Left ventricle myocardium inferior (tissue), 1 donor: ENCODE data around the gene CXCL1. TPM values are rescaled to one million over a fixed set of nuclear protein-coding genes. Genes with fewer than 3 reads are reported as not detected.

Experiments used
- DNase-seq: peaks from one replicate; pipeline ENCODE4 v3.0.0-alpha.2; 2020
- H3K27ac ChIP-seq: fragments of 200-600 bp; replicated peaks from 2 replicates; pipeline ENCODE4 v1.8.0; 2021
- H3K27me3 ChIP-seq: fragments of 200-600 bp; 2 replicates; pipeline ENCODE4 v1.8.0; 2021; ENCODE audit warnings: low read depth
- H3K36me3 ChIP-seq: fragments of 200-600 bp; 2 replicates; pipeline ENCODE4 v1.8.0; 2021
- H3K4me1 ChIP-seq: fragments of 200-600 bp; 2 replicates; pipeline ENCODE4 v1.8.0; 2021
- H3K4me3 ChIP-seq: fragments of 200-600 bp; 2 replicates; pipeline ENCODE4 v1.8.0; 2021; ENCODE audit warnings: mild to moderate bottlenecking, moderate library complexity
- H3K9me3 ChIP-seq: fragments of 200-600 bp; replicated peaks from 2 replicates; pipeline ENCODE4 v1.8.0; 2021
- CTCF ChIP-seq: fragments of 200-600 bp; IDR thresholded peaks from 2 replicates; pipeline ENCODE4 v1.8.0; 2021; ENCODE audit warnings: antibody characterized with exemption, mild to moderate bottlenecking, borderline replicate concordance
- intact Hi-C: fragments of 100-400 bp; cut with micrococcal nuclease; formaldehyde crosslinking; loops from one replicate; pipeline ENCODE4 v1.11.0; 2022
- total RNA-seq: library from RNA; stranded (reverse); fragmentation: NEBNext Ultra II Directional; extraction: Animal tissue kit (Norgen Biotek cat#: 25700); gene quantifications from one replicate; pipeline ENCODE4 v1.2.1, GENCODE V29; 2021
- donor health status: DM: no; HTN: yes; CAD: no; lungs with severe emphysema.

Gene CXCL1
- total RNA-seq, 1 donor from 2014 or later = 0.55 TPM

- H3K9me3 ChIP-seq = peaks cover 5% of the 10 kb centered on the region
- TF ChIP-seq CTCF = no peak
- H3K27me3 ChIP-seq = no peaks in the 10 kb centered on the region
- no peak for DNase-seq
- H3K4me1 ChIP-seq = no peaks in the 10 kb centered on the region
- H3K36me3 ChIP-seq = no peaks in the 10 kb centered on the region
- no peak overlapping the region for H3K27ac ChIP-seq
- intact Hi-C loops = no loop called here
- no peak overlapping the region for H3K4me3 ChIP-seq
Observed at GRCh38 chr4:73912191-73912590, 43.0 kb downstream of the CXCL1 start.

GRCh38 chr4:73914071-73914470, 44.9 kb downstream of the CXCL1 start:
- no peaks in the 10 kb centered on the region for H3K36me3 ChIP-seq
- H3K27me3 ChIP-seq = no peaks in the 10 kb centered on the region
- no peak overlapping the region for H3K4me3 ChIP-seq
- H3K9me3 ChIP-seq = peaks cover 5% of the 10 kb centered on the region
- intact Hi-C loops = no loop called here
- no peak for DNase-seq
- H3K27ac ChIP-seq = no peak overlapping the region
- TF ChIP-seq CTCF = no peak
- no peaks in the 10 kb centered on the region for H3K4me1 ChIP-seq

GRCh38 chr4:73916172-73916925, 47.2 kb downstream of the CXCL1 start:
- Histone ChIP-seq H3K9me3 (no peaks in the 10 kb centered on the region), H3K4me1 (no peaks in the 10 kb centered on the region), H3K27ac (no peak overlapping the region), H3K4me3 (no peak overlapping the region), H3K27me3 (no peaks in the 10 kb centered on the region), H3K36me3 (no peaks in the 10 kb centered on the region)
- DNase-seq = no peak
- TF ChIP-seq CTCF = no peak
- intact Hi-C loops = no loop called here

- intact Hi-C loops = no loop called here
- no peaks in the 10 kb centered on the region for H3K27me3 ChIP-seq
- no peaks in the 10 kb centered on the region for H3K9me3 ChIP-seq
- no peaks in the 10 kb centered on the region for H3K4me1 ChIP-seq
- DNase-seq = no peak
- no peak for TF ChIP-seq CTCF
- no peak overlapping the region for H3K4me3 ChIP-seq
- H3K36me3 ChIP-seq = no peaks in the 10 kb centered on the region
- no peak overlapping the region for H3K27ac ChIP-seq
Observed at GRCh38 chr4:73917081-73917501, 47.9 kb downstream of the CXCL1 start.

GRCh38 chr4:73918058-73918457, 48.9 kb downstream of the CXCL1 start:
- H3K36me3 ChIP-seq = no peaks in the 10 kb centered on the region
- no peaks in the 10 kb centered on the region for H3K9me3 ChIP-seq
- no peak overlapping the region for H3K4me3 ChIP-seq
- no peak for DNase-seq
- intact Hi-C loops = no loop called here
- TF ChIP-seq CTCF = no peak
- H3K27me3 ChIP-seq = no peaks in the 10 kb centered on the region
- H3K27ac ChIP-seq = no peak overlapping the region
- no peaks in the 10 kb centered on the region for H3K4me1 ChIP-seq
